Choroid plexus epithelial cell (primary cell): ENCODE measurements around the gene MARK1.
A peak's percentile ranks its signal among the peaks of the same experiment; 100 is the strongest.
"Not testable (repeated sequence)": the region's sequence is repeated elsewhere in the genome, so short reads cannot be mapped to it uniquely, and the experiment has no call there.

Source experiments
- DNase-seq: peaks from one replicate; pipeline ENCODE4 v3.0.0-alpha.2; 2010; ENCODE audit warnings: low read depth
- H3K4me3 ChIP-seq: 2 replicates; pipeline ENCODE4 v1.5.1; 2011; ENCODE audit warnings: low read depth, mild to moderate bottlenecking, control low read depth, low read length, moderate library complexity
- CTCF ChIP-seq: conservative IDR thresholded peaks from 2 replicates; pipeline ENCODE4 v1.5.1; 2011; ENCODE audit warnings: low read depth, mild to moderate bottlenecking, control low read depth, inconsistent platforms, low read length, moderate library complexity

The MARK1 gene

GRCh38 chr1:220677251-220677650, 149.3 kb downstream of the MARK1 start:
- TF ChIP-seq CTCF = no peak
- no peak overlapping the region for H3K4me3 ChIP-seq
- DNase-seq = no peak

GRCh38 chr1:220680085-220680687, 152.2 kb downstream of the MARK1 start:
- DNase-seq = peak; percentile 71
- H3K4me3 ChIP-seq = no peak overlapping the region
- TF ChIP-seq CTCF = peak; percentile 83

DNA sequence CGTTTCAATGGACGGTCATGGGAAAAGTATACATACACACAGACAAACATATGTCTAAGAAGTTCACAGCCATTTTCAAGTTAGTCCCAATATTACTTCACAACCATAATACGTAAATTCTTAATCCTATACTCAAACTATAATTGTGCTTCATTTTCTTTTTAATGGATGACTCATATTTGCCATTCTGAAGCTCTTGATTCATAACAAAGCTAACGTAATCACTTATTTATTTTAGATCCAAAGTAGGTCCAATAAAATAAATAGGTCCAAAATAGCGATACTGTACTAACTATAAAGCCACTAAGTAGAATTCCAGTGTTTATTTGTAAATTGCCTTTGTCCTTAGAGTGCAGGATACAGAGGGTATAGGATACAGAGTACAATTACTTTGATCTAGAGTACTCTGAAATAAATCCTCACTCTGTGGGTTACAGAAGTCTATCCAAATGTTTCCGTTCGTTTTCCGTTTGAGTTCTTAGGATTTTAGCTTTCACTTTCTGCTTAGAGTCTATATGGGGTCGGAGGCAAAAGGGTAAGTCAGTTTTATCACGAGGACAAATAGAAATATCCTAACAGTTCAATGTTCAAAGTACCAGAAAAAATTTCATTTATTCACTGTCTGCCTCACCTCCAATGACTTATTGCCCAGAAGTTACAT, 153.4 kb downstream of the MARK1 start:
- no peak overlapping the region for H3K4me3 ChIP-seq
- no peak for TF ChIP-seq CTCF
- DNase-seq = peak; percentile 14

DNA sequence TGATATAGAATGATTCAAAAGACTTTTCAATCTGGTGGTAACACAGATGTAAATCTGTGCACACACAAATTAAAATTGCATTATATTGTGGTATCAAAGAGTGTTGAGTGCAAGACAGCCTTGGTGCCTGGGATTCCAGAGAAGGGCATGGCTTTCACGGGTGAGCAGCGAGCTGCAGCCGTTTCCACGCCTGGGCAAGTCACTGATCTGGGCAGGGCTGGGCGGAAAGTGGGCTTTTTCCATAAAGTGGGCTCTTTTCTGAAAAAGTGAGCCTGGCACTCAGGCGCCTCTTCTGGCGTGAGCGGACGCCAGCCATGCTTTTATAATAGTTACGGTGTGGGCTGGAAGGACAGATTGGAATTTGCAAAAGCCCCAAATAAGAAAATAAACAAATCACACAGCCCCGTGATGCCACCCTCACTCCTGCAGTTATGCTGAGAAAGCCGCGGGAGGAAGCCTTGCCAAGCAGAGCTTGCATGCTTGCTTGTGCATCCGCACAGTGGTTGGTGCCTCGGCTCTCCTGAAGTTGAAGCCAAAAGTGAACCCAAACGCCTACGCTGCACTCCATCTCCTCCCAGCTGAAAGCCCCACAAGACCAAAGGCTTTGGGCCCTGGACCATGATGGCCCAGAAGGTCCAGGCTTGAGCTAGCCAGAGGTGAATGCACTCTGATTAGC, 155.1 kb downstream of the MARK1 start:
- no peak for DNase-seq
- no peak for TF ChIP-seq CTCF
- H3K4me3 ChIP-seq = no peak overlapping the region

DNA sequence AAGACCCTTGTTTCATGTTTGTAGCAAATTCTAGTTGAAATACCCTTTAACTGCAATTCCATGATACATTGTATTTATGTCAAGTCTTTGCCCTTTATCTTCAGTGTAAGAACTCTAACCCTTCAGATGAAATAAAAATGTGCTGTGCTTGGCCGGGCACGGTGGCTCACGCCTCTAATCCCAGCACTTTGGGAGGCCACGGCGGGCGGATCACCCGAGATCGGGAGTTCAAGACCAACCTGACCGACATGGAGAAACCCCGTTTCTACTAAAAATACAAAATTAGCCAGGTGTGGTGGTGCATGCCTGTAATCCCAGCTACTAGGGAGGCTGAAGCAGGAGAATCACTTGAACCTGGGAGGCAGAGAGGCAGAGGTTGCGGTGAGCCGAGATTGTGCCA, 155.8 kb downstream of the MARK1 start:
- not testable (repeated sequence) for DNase-seq, H3K4me3 ChIP-seq

GRCh38 chr1:220684890-220685289, 157.0 kb downstream of the MARK1 start:
- no peak for DNase-seq
- no peak overlapping the region for H3K4me3 ChIP-seq
- no peak for TF ChIP-seq CTCF

GRCh38 chr1:220685879-220686278, 157.9 kb downstream of the MARK1 start:
- TF ChIP-seq CTCF = no peak
- no peak overlapping the region for H3K4me3 ChIP-seq
- DNase-seq = no peak
